Cardiac muscle cell (in vitro differentiated cells and primary cell): Measurements from ENCODE around the gene LRMDA. TPM values are rescaled to one million over a fixed set of nuclear protein-coding genes. Genes with fewer than 3 reads are reported as not detected.
A peak's percentile ranks its signal among the peaks of the same experiment; 100 is the strongest.

Experiments
- DNase-seq, 2 donors: peaks; one replicate each; pipeline versions ENCODE4 v3.0.0 to v3.0.0-alpha.2; 2010 to 2017; ENCODE audit warnings: low read depth in 1 of 2, low spot score in 1 of 2
- H3K27ac ChIP-seq: fragments of 200-600 bp; sonication (generic); 2 replicates; pipeline ENCODE4 v1.5.1; 2016
- H3K27me3 ChIP-seq: fragments of 200-600 bp; sonication (generic); 2 replicates; pipeline ENCODE4 v1.6.0; 2016; ENCODE audit warnings: control low read depth
- H3K36me3 ChIP-seq: fragments of 200-600 bp; sonication (generic); 2 replicates; pipeline ENCODE4 v1.5.1; 2016; ENCODE audit warnings: control low read depth
- H3K4me1 ChIP-seq: fragments of 200-600 bp; sonication (generic); 2 replicates; pipeline ENCODE4 v1.8.1; 2017; ENCODE audit warnings: low read depth, mild to moderate bottlenecking, mixed run types
- H3K4me3 ChIP-seq: fragments of 200-600 bp; sonication (generic); 2 replicates; pipeline ENCODE4 v1.5.1; 2016; ENCODE audit warnings: mild to moderate bottlenecking
- H3K9me3 ChIP-seq: fragments of 200-600 bp; sonication (generic); 2 replicates; pipeline ENCODE4 v1.5.1; 2017; ENCODE audit warnings: low read depth, mild to moderate bottlenecking, control low read depth
- polyA plus RNA-seq: library from polyadenylated mRNA; unstranded; fragments of >200 nt; fragmentation: Nextera tagmentation; extraction: Ambion mirVana; gene quantifications from 2 replicates; pipeline ENCODE4 v1.2.1, GENCODE V29; 2016
- total RNA-seq: library from RNA; depleted of rRNA; stranded (reverse); fragments of >200 nt; gene quantifications from 2 replicates; pipeline ENCODE4 v1.2.3, GENCODE V29; 2016
- TF ChIP-seq, protein P1 (sequence below): IDR thresholded peaks from 2 replicates; pipeline ENCODE4 v1.5.1; 2012; ENCODE audit warnings: low read depth, mild to moderate bottlenecking, low read length

The LRMDA gene
- total and polyA plus RNA-seq, 2 experiments from 2014 or later, result 6.2 to 11.7 TPM

DNA sequence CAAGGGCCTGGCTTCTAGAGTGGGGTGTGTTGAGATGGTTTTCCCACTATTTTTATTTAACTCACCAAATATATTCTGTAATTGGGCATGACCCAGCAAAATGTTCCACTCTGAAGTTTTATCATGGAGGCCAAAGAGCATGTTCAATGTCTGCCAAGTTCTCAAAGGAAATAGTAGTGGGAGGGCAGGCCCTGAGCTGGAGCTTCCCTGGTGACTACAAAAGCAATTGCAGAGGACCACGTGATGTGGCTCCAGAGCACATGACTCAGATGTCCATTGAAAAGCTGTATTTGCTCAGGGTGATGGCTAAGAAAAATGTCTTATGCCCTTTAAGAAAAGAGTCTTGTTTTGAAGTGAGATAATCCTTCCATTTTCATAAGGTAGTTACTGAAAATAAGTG is 1024.8 kb downstream of the LRMDA start:
- no peaks in the 10 kb centered on the region for H3K9me3 ChIP-seq
- no peaks in the 10 kb centered on the region for H3K36me3 ChIP-seq
- H3K4me3 ChIP-seq, result no peak overlapping the region
- no peaks in the 10 kb centered on the region for H3K27me3 ChIP-seq
- H3K27ac ChIP-seq, result no peak overlapping the region
- H3K4me1 ChIP-seq, result no peaks in the 10 kb centered on the region
- TF ChIP-seq, protein P1, sequence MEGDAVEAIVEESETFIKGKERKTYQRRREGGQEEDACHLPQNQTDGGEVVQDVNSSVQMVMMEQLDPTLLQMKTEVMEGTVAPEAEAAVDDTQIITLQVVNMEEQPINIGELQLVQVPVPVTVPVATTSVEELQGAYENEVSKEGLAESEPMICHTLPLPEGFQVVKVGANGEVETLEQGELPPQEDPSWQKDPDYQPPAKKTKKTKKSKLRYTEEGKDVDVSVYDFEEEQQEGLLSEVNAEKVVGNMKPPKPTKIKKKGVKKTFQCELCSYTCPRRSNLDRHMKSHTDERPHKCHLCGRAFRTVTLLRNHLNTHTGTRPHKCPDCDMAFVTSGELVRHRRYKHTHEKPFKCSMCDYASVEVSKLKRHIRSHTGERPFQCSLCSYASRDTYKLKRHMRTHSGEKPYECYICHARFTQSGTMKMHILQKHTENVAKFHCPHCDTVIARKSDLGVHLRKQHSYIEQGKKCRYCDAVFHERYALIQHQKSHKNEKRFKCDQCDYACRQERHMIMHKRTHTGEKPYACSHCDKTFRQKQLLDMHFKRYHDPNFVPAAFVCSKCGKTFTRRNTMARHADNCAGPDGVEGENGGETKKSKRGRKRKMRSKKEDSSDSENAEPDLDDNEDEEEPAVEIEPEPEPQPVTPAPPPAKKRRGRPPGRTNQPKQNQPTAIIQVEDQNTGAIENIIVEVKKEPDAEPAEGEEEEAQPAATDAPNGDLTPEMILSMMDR, result no peak
- peak in 1 of 2 donors; percentile 75 for DNase-seq

GRCh38 chr10:76459016-76459730 is 1027.7 kb downstream of the LRMDA start:
- peak in 1 of 2 donors; percentile 3 for DNase-seq
- Histone ChIP-seq H3K4me1 (peaks cover 4% of the 10 kb centered on the region), H3K4me3 (no peak overlapping the region), H3K9me3 (no peaks in the 10 kb centered on the region), H3K36me3 (no peaks in the 10 kb centered on the region), H3K27me3 (no peaks in the 10 kb centered on the region), H3K27ac (no peak overlapping the region)
- TF ChIP-seq, protein P1, result no peak

- Histone ChIP-seq H3K36me3 (no peaks in the 10 kb centered on the region), H3K27ac (no peak overlapping the region), H3K4me3 (no peak overlapping the region), H3K9me3 (no peaks in the 10 kb centered on the region), H3K4me1 (peaks cover 4% of the 10 kb centered on the region), H3K27me3 (no peaks in the 10 kb centered on the region)
- TF ChIP-seq, protein P1, result no peak
- no peak for DNase-seq
Observed at GRCh38 chr10:76461024-76461423, 1029.6 kb downstream of the LRMDA start.

- DNase-seq, result no peak
- H3K4me1 ChIP-seq, result peaks cover 4% of the 10 kb centered on the region
- no peak overlapping the region for H3K27ac ChIP-seq
- H3K4me3 ChIP-seq, result no peak overlapping the region
- no peaks in the 10 kb centered on the region for H3K36me3 ChIP-seq
- TF ChIP-seq, protein P1, result no peak
- no peaks in the 10 kb centered on the region for H3K9me3 ChIP-seq
- H3K27me3 ChIP-seq, result no peaks in the 10 kb centered on the region
Observed at GRCh38 chr10:76463111-76463510, 1031.7 kb downstream of the LRMDA start.

GRCh38 chr10:76466836-76467503 is 1035.5 kb downstream of the LRMDA start:
- DNase-seq, result no peak
- H3K4me1 ChIP-seq, result peaks cover 4% of the 10 kb centered on the region
- H3K4me3 ChIP-seq, result no peak overlapping the region
- no peaks in the 10 kb centered on the region for H3K9me3 ChIP-seq
- TF ChIP-seq, protein P1, result no peak
- H3K27ac ChIP-seq, result no peak overlapping the region
- H3K36me3 ChIP-seq, result no peaks in the 10 kb centered on the region
- H3K27me3 ChIP-seq, result no peaks in the 10 kb centered on the region
